Measurements from ENCODE around the gene CSH2.
"Not testable (repeated sequence)": the region's sequence is repeated elsewhere in the genome, so short reads cannot be mapped to it uniquely, and the experiment has no call there.

DNA sequence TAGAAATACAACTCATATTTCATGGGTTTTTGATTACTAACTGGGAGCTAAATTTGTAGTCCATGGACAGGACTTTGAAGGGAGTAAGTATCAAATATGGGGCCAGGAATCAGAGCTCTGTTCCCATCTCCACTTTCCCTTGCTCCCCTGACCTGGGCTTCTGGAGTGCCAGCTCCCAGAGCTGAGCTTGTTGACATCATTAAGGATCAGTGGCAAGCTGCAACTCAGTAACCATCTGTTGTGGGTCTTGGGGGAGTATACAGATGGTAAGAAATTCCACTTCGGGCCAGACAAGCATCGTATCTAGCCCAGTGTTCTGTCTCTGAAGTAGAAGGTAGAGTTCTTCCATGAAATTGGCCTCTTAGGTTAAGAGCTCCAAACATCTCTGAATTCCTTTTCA is 28.5 kb upstream of the CSH2 start:
- TF ChIP-seq, protein P1, sequence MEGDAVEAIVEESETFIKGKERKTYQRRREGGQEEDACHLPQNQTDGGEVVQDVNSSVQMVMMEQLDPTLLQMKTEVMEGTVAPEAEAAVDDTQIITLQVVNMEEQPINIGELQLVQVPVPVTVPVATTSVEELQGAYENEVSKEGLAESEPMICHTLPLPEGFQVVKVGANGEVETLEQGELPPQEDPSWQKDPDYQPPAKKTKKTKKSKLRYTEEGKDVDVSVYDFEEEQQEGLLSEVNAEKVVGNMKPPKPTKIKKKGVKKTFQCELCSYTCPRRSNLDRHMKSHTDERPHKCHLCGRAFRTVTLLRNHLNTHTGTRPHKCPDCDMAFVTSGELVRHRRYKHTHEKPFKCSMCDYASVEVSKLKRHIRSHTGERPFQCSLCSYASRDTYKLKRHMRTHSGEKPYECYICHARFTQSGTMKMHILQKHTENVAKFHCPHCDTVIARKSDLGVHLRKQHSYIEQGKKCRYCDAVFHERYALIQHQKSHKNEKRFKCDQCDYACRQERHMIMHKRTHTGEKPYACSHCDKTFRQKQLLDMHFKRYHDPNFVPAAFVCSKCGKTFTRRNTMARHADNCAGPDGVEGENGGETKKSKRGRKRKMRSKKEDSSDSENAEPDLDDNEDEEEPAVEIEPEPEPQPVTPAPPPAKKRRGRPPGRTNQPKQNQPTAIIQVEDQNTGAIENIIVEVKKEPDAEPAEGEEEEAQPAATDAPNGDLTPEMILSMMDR (IDR thresholded peaks at IDR 0.05), result not testable (repeated sequence)
- TF ChIP-seq ZFX (IDR thresholded peaks at IDR 0.05; ENCODE audit: borderline replicate concordance), result not testable (repeated sequence)
